ENCODE results near the gene TNIP3.
"Not testable (repeated sequence)": the region's sequence is repeated elsewhere in the genome, so short reads cannot be mapped to it uniquely, and the experiment has no call there.

Gene TNIP3

DNA sequence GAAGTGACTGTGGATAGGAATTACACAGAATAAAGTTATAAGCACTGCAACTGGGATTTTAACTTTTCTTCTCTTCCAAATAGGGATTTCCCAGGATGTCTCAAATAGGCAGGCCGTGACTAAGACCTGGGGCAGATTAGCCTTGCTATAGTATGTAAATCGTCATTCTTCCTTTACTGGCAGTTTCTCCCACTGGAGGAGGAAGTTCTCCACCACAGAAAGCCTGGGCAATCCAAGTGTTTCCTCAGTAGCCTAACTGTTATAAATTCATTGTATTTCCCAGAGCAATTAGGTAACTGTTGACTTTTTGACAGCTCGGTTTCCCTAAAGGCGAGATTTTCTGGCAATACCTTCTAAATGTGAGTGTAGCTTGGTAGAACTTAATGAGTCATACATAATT lies at the start of gene TNIP3:
Gene TNIP3, minus strand, starts transcription at position 31 of the 400 bp plus-strand sequence. CDS start 196 bp downstream, outside the sequence.
- Mint-ChIP-seq H3K4me1 (ENCODE audit: low read depth) (peaks cover 21% of the 10 kb centered on the region), H3K36me3 (ENCODE audit: low read depth) (peaks cover 1% of the 10 kb centered on the region), H3K4me3 (peak within 1 kb of the TSS; percentile 44), H3K9me3 (no peaks in the 10 kb centered on the region), H3K27ac (no peak within 1 kb of the TSS), H3K27me3 (ENCODE audit: low read depth) (peaks cover 42% of the 10 kb centered on the region)
- DNase-seq (ENCODE audit: low spot score): no peak

- Mint-ChIP-seq H3K4me3 (no peak overlapping the region), H3K4me1 (ENCODE audit: low read depth) (peaks cover 3% of the 10 kb centered on the region), H3K27ac (no peak overlapping the region), H3K27me3 (ENCODE audit: low read depth) (peaks cover 7% of the 10 kb centered on the region), H3K36me3 (ENCODE audit: low read depth) (no peaks in the 10 kb centered on the region), H3K9me3 (peaks cover 7% of the 10 kb centered on the region)
- no peak for DNase-seq (ENCODE audit: low spot score)
These were observed 48.7 kb upstream of the TNIP3 start for GRCh38 chr4:121212806-121213205.

DNA sequence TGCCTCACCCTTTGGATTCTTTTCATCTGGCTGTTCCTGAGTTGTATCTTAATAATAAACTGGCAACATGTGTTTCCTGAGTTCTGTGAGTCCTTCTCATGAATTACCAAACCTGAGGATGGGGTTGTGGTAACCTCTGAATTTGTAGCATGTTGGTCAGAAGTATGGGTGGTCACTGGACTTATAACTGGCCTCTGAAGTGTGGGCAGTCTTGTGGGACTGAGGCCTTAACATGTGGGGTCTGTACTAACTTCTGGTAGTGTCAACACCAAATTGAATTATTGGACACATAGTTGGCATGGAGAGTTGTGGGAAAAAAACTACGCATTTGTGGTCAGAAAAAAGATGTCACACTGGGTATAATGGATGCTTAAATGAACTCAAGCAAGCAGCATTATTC lies 45.0 kb upstream of the TNIP3 start:
- no peaks in the 10 kb centered on the region for H3K36me3 Mint-ChIP-seq (ENCODE audit: low read depth)

GRCh38 chr4:121208244-121209007 lies 44.3 kb upstream of the TNIP3 start:
- peaks cover 6% of the 10 kb centered on the region for H3K27me3 Mint-ChIP-seq (ENCODE audit: low read depth)
- H3K4me3 Mint-ChIP-seq: no peak overlapping the region
- peaks cover 7% of the 10 kb centered on the region for H3K9me3 Mint-ChIP-seq
- DNase-seq (ENCODE audit: low spot score): no peak
- H3K36me3 Mint-ChIP-seq (ENCODE audit: low read depth): no peaks in the 10 kb centered on the region
- no peak overlapping the region for H3K27ac Mint-ChIP-seq
- H3K4me1 Mint-ChIP-seq (ENCODE audit: low read depth): no peaks in the 10 kb centered on the region

More for the DNA sequence above, 45.0 kb upstream of the TNIP3 start:
- no peak for DNase-seq (ENCODE audit: low spot score)
- H3K27ac Mint-ChIP-seq: no peak overlapping the region
- H3K27me3 Mint-ChIP-seq (ENCODE audit: low read depth): peaks cover 6% of the 10 kb centered on the region
- no peak overlapping the region for H3K4me3 Mint-ChIP-seq
- H3K4me1 Mint-ChIP-seq (ENCODE audit: low read depth): no peaks in the 10 kb centered on the region
- H3K9me3 Mint-ChIP-seq: peaks cover 7% of the 10 kb centered on the region

GRCh38 chr4:121205777-121206176 lies 41.7 kb upstream of the TNIP3 start:
- H3K27me3 Mint-ChIP-seq (ENCODE audit: low read depth): peaks cover 16% of the 10 kb centered on the region
- H3K4me3 Mint-ChIP-seq; H3K9me3 Mint-ChIP-seq; DNase-seq (ENCODE audit: low spot score); H3K27ac Mint-ChIP-seq; H3K4me1 Mint-ChIP-seq (ENCODE audit: low read depth); H3K36me3 Mint-ChIP-seq (ENCODE audit: low read depth): not testable (repeated sequence)

DNA sequence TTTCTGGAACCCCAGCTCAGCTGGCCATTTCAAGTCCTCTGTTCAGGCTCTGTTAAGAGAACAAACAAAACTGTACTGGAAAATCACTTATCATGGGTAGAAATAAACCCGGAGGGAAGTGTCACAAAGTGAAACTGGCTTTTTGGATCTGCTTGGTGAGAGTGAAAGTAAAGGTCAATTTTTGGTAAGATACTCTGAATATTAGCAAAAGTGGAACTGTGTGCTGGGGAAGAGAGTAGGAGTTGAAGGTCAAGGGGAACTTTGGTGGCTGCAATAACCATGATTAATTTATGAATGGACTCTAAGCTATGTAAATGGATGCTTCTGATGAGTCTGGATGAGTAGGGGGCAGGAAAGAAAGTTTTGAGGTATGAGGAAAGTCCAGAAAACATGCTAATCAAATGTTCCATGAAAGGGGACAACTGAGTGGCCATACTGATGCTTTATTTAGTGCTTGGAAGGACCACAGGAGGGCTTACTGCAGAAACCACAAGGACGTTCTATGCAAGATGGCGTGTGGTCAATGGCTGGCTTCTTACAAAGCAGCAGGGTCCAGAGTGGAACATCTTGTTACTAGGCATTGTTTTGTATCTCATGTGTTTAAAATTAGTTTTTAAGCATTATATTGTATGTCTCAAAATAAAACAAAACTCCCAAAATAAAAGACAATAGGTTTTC lies 36.8 kb upstream of the TNIP3 start:
- Mint-ChIP-seq H3K36me3 (ENCODE audit: low read depth) (no peaks in the 10 kb centered on the region), H3K27me3 (ENCODE audit: low read depth) (peaks cover 16% of the 10 kb centered on the region), H3K27ac (no peak overlapping the region), H3K9me3 (no peaks in the 10 kb centered on the region), H3K4me3 (peak overlapping the region; percentile 17), H3K4me1 (ENCODE audit: low read depth) (peaks cover 17% of the 10 kb centered on the region)
- no peak for DNase-seq (ENCODE audit: low spot score)

DNA sequence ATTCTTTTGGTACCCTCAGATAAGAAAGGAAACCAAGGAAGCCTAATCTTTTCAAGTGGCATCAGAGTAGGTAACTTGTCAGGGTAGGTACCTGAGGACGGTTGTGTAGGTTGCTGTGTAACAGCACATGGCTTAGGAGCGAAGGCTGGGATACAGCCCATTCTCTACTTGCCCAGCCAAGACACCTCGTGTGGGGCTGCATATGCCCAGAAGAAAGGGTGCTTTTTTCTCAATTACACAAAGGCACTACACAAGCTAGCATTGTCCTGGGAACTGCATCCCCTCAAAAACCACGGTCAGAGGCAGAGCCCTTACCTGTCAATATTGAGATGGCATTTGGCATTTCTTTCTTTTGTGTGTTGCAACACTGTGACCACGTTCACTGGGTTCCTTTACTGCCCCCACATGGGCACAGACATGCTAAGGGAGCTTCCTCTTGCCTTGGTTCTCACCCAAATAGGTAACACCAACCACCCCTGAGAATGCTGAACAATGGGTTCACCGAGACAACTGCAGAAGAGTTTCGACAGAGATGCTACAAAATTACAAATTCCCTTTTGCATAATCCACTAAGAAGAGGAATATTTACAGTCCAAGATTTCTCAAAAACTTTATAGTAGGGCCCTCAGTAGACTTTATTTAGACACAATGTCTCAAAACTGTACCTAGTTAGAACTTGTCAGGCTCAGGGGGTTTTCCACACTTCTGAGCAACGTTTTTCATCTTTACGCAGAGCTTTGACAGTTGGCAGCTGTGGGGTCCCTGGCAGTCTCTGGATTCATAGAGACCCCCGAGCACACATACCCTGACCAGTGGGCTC lies 35.8 kb upstream of the TNIP3 start:
- no peak overlapping the region for H3K4me3 Mint-ChIP-seq
- H3K9me3 Mint-ChIP-seq: no peaks in the 10 kb centered on the region
- H3K36me3 Mint-ChIP-seq (ENCODE audit: low read depth): no peaks in the 10 kb centered on the region
- H3K4me1 Mint-ChIP-seq (ENCODE audit: low read depth): peaks cover 17% of the 10 kb centered on the region
- DNase-seq (ENCODE audit: low spot score): no peak
- H3K27ac Mint-ChIP-seq: no peak overlapping the region
- H3K27me3 Mint-ChIP-seq (ENCODE audit: low read depth): peaks cover 20% of the 10 kb centered on the region

DNA sequence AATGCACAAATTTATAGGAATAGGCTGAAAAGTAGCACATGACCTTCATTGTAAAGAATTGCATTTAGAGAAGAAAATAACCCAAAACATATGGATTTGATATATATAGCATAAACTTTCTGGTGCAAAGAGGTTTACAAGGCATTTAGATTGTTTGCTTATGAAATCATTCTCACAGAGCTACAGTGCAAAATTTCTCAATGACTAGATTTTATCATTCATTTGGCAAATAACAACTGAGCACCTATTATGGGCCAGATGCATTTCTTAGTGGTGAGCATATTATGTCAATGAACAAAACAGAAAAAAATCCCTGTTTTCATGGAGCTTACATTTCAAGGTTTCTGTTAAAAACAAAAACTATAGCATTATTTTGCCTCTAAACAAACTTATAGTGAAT lies 34.1 kb upstream of the TNIP3 start:
- H3K27me3 Mint-ChIP-seq (ENCODE audit: low read depth): peaks cover 20% of the 10 kb centered on the region

DNA sequence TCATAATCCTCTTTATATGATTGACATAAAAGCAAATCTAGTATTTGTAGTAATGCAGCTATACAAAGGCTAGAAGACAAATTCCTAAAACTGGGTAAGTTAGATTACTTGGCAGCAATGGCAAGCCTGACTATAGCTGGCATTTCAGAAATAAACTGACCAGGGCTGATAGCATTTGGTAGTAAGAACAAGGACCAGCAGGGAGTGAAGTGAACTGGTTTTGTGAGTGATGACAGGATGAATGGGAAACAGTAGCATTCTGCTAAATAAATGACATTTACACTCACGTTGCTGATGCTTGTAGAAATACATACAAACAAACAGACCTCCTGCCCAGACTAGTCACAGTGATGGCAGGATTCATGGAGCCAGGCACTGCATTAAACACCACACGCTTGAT lies 31.5 kb upstream of the TNIP3 start:
- Mint-ChIP-seq H3K27me3 (ENCODE audit: low read depth) (peaks cover 9% of the 10 kb centered on the region), H3K36me3 (ENCODE audit: low read depth) (no peaks in the 10 kb centered on the region), H3K4me1 (ENCODE audit: low read depth) (peaks cover 33% of the 10 kb centered on the region), H3K9me3 (no peaks in the 10 kb centered on the region), H3K27ac (no peak overlapping the region), H3K4me3 (no peak overlapping the region)
- no peak for DNase-seq (ENCODE audit: low spot score)

More for the DNA sequence above, 34.1 kb upstream of the TNIP3 start:
- Mint-ChIP-seq H3K4me3 (no peak overlapping the region), H3K36me3 (ENCODE audit: low read depth) (no peaks in the 10 kb centered on the region), H3K27ac (no peak overlapping the region), H3K4me1 (ENCODE audit: low read depth) (peaks cover 20% of the 10 kb centered on the region), H3K9me3 (no peaks in the 10 kb centered on the region)
- no peak for DNase-seq (ENCODE audit: low spot score)

GRCh38 chr4:121192480-121192879 lies 28.4 kb upstream of the TNIP3 start:
- Mint-ChIP-seq H3K4me1 (ENCODE audit: low read depth) (peaks cover 44% of the 10 kb centered on the region), H3K27ac (no peak overlapping the region), H3K27me3 (ENCODE audit: low read depth) (peaks cover 9% of the 10 kb centered on the region), H3K4me3 (peak overlapping the region; percentile 58), H3K36me3 (ENCODE audit: low read depth) (no peaks in the 10 kb centered on the region), H3K9me3 (no peaks in the 10 kb centered on the region)
- DNase-seq (ENCODE audit: low spot score): no peak

- Mint-ChIP-seq H3K9me3 (no peaks in the 10 kb centered on the region), H3K4me1 (ENCODE audit: low read depth) (peaks cover 48% of the 10 kb centered on the region), H3K27ac (no peak overlapping the region), H3K4me3 (peak overlapping the region; percentile 58), H3K36me3 (ENCODE audit: low read depth) (no peaks in the 10 kb centered on the region), H3K27me3 (ENCODE audit: low read depth) (peaks cover 9% of the 10 kb centered on the region)
- no peak for DNase-seq (ENCODE audit: low spot score)
These were observed 27.9 kb upstream of the TNIP3 start for GRCh38 chr4:121192013-121192412.

- Mint-ChIP-seq H3K27me3 (ENCODE audit: low read depth) (peaks cover 9% of the 10 kb centered on the region), H3K4me1 (ENCODE audit: low read depth) (peaks cover 48% of the 10 kb centered on the region), H3K9me3 (no peaks in the 10 kb centered on the region), H3K27ac (peak overlapping the region; percentile 10), H3K4me3 (peak overlapping the region; percentile 57), H3K36me3 (ENCODE audit: low read depth) (no peaks in the 10 kb centered on the region)
- no peak for DNase-seq (ENCODE audit: low spot score)
These were observed 27.2 kb upstream of the TNIP3 start for GRCh38 chr4:121191361-121191760.

DNA sequence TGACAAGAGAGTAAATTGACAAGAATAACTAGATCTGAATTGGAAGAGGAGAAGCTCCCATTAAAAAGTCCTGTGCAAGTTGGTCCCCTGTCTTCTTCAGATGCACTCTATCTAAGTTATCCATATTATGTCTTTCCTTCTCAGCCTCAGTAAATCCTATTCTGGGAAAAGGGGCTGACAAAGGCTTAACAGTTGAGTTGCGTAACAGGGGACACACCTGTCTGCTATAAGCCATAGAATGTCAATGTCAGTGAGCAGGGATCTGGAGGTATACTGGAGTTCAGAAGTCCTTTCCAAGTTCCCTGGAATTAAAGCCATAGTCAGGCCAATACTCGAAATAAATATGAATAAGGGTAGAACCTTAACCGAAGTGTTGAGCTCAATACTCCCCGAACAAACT lies 26.3 kb upstream of the TNIP3 start:
- Mint-ChIP-seq H3K36me3 (ENCODE audit: low read depth) (no peaks in the 10 kb centered on the region), H3K4me1 (ENCODE audit: low read depth) (peaks cover 51% of the 10 kb centered on the region), H3K4me3 (peak overlapping the region; percentile 80), H3K9me3 (no peaks in the 10 kb centered on the region), H3K27me3 (ENCODE audit: low read depth) (peaks cover 4% of the 10 kb centered on the region), H3K27ac (peak overlapping the region; percentile 91)
- DNase-seq (ENCODE audit: low spot score): no peak

Measured in T-helper 2 cell treated with Interferon-gamma antibody and Interleukin-4, amounts not matched to agents 5 μg/mL and 100 μg/mL, for 36 hours (primary cell).